Activated T-cell treated with anti-CD3 and anti-CD28 coated beads, Interleukin-2, amount 50 U/mL, for 48 hours (primary cell): Measurements from ENCODE around the gene ULK2.

Source experiments
- DNase-seq, 2 experiments: peaks; one replicate each; pipeline ENCODE4 v3.0.0-alpha.2; 2020

ULK2 gene

DNA sequence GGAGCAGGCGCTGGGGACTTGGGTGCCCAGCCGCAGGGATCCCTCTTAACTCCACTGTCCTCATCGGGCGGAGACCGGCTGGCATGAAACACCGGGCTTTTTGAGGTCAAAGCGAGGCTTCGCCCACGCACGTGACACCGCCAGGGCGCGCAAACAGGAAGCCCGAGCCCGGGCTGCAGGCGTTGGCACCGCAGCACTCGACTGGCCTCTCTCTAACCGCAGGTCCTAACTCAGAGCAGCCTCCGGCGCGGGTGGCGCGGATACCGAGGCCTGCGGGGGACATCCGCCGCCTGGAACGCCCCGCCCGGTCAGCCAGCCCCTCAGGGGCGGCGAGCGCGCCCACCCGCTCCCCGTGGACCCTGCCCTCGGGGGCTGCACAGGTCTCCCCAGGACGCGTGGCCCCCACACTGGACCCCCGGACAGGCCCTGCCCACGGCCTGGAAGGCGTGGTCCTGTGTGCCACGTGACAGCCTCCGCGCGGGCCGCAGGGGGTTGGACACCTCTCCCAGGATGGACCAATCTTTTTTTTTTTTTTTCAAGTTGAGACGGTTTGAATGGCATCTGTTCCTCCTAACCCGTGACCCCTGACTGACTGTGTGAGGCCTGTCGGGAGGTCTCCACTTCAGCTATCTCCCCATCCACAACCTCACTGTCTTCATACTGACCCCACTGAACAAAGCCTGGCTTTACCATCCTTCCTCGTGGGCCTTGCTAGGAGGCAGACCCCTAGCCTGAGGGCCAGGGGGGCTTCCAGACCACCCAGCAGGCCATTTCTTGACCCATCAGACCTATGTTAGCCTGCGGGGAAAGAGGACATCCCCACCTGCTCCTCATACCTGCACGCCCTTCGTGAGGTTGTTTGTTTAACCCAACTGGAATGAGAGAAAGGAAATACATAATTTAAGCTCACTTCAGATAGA is 143.0 kb downstream of the ULK2 start:
- peak; percentile 73 to 77 for DNase-seq

- DNase-seq = no peak
Measured at GRCh38 chr17:19723964-19724363, 143.8 kb downstream of the ULK2 start.
